T-helper 1 cell treated with Interleukin-12 subunit alpha and Interleukin-12 subunit beta and Interleukin-4 antibody, amounts not matched to agents 30 μg/mL and 1 μg/mL, for 36 hours (primary cell): ENCODE data around the gene WNT4.
A peak's percentile ranks its signal among the peaks of the same experiment; 100 is the strongest.

Experiments used
- H3K27ac Mint-ChIP-seq: one replicate; pipeline ENCODE4 v1.8.0; 2021; ENCODE audit warnings: mild to moderate bottlenecking, mixed read lengths
- H3K27me3 Mint-ChIP-seq: one replicate; pipeline ENCODE4 v1.8.0; 2021; ENCODE audit warnings: low read depth, mixed read lengths
- H3K36me3 Mint-ChIP-seq: one replicate; pipeline ENCODE4 v1.8.0; 2021; ENCODE audit warnings: low read depth, mixed read lengths
- H3K4me1 Mint-ChIP-seq: one replicate; pipeline ENCODE4 v1.8.0; 2021; ENCODE audit warnings: low read depth, mixed read lengths
- H3K4me3 Mint-ChIP-seq: one replicate; pipeline ENCODE4 v1.8.0; 2021; ENCODE audit warnings: mild to moderate bottlenecking, moderate library complexity, mixed read lengths
- H3K9me3 Mint-ChIP-seq: one replicate; pipeline ENCODE4 v1.8.0; 2021; ENCODE audit warnings: mixed read lengths

Gene WNT4

DNA sequence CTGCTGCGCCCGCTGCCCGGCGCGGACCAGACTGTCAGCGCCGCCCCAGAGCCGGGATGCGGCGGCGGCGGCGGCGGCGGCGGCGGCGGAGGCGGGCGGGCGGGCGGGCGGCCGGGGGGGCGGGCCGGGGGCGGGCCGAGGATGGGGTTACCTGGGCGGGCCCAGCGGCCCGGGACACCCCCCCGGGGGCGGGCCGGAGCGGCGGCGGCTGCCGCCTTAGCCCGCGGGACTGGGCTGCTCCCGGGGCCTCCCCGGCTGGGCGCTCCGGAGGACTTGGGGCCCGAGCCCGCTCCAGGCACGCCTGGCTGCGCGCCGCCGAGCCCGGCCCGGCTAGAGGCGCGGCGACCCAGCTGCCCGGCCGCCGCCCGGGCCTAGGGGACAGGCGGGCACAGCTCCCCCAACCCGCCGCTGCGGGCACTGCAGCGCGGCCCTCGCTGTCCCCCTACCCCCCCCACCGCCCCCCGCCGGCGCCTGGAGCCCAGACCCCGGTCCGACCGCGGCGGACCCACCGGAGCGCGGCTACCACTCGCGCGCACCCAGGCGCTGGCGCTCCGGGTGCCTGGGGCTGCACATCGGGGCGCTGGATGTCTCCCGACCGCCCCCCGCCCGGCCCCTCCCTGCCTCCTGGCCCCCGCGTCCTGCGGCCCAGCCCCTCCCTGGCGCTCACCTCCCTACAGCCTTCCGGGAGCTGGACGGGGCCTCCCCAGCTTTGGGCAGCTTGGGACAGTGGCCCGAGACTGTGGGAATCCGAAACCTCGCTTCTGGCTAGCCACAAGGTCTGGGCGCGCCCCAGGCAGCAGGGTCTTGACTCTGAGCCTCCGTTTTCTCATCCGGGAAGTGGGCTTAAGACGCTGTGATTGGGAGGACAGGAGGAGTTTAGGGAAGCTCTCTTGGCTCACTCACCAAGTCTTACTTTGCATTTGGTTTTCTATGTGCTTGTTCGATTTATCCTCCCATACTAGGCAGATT, at the start of gene WNT4:
TSS of gene WNT4 (minus strand) at position 33 of the 969 bp plus-strand sequence. CDS start 175 bp downstream, outside the sequence.
- H3K36me3 Mint-ChIP-seq = no peaks in the 10 kb centered on the region
- no peak within 1 kb of the TSS for H3K27ac Mint-ChIP-seq
- H3K27me3 Mint-ChIP-seq = peaks cover 66% of the 10 kb centered on the region
- no peaks in the 10 kb centered on the region for H3K9me3 Mint-ChIP-seq
- H3K4me3 Mint-ChIP-seq = peak within 1 kb of the TSS; percentile 67
- peaks cover 3% of the 10 kb centered on the region for H3K4me1 Mint-ChIP-seq

DNA sequence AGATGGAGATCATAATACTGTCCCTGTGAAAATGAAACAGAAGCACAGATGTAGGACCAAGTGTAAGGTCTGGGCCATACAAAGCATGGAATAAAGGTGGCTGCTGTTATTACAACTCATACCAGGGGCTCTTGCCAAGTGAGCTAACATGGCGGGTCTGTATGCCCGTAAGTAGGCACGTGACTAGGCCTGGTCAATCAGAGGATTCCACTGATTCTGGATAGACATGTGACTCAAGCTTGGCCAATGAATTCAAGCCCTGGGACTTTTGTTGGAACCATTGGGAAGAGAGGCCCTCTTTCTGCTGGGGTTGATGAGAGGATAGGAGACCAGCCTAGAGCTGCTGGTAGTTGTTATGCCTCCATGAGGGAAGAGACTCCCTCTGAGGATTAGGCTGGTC, 47.8 kb upstream of the WNT4 start:
- Mint-ChIP-seq H3K4me1 (no peaks in the 10 kb centered on the region), H3K27me3 (no peaks in the 10 kb centered on the region), H3K9me3 (no peaks in the 10 kb centered on the region)

DNA sequence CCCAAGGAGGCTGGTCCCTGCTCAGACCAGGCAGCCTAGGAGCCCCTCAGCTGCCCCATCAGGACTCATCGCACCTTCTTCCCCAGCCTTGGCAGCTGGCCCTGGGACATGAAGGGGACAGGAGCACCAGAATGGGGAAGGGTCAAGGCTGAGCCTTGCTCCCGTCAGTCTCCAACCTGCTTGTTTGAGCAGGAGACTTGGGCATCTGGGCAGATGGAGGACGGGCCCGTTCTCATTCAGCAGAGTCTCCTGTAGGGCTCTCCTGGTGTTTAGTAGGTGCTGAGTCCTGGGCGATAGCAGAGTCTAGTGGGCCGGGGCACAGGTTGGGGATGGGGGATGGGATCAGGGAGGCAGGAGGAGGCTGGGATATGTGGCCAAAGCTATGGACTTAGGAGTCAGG, 47.4 kb upstream of the WNT4 start:
- no peaks in the 10 kb centered on the region for H3K27me3 Mint-ChIP-seq
- H3K36me3 Mint-ChIP-seq = no peaks in the 10 kb centered on the region
- H3K4me1 Mint-ChIP-seq = no peaks in the 10 kb centered on the region
- no peak overlapping the region for H3K27ac Mint-ChIP-seq
- H3K4me3 Mint-ChIP-seq = no peak overlapping the region
- no peaks in the 10 kb centered on the region for H3K9me3 Mint-ChIP-seq

More for the DNA sequence above, 47.8 kb upstream of the WNT4 start:
- no peaks in the 10 kb centered on the region for H3K36me3 Mint-ChIP-seq
- H3K4me3 Mint-ChIP-seq = no peak overlapping the region
- no peak overlapping the region for H3K27ac Mint-ChIP-seq

DNA sequence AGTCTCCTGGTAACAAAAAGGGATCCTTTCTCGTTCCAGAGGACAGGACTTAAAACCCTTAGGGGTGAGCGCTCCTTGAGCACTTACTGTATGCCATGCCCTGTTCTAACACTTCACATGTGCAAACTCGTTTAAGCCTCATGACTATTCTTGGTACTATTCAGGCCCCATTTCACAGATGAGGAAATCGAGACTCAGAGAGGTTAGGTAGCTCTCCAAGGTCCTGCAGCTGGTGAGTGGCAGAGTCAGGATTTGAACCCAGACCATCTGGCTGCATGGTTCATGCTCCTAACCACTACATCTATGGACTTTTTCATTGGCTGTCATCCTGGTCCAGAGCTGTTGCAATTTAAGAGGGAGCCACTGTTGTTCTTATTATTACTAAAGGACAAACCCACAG, 46.7 kb upstream of the WNT4 start:
- H3K9me3 Mint-ChIP-seq = no peaks in the 10 kb centered on the region
- no peak overlapping the region for H3K4me3 Mint-ChIP-seq
- no peaks in the 10 kb centered on the region for H3K36me3 Mint-ChIP-seq
- no peak overlapping the region for H3K27ac Mint-ChIP-seq
- no peaks in the 10 kb centered on the region for H3K4me1 Mint-ChIP-seq
- H3K27me3 Mint-ChIP-seq = no peaks in the 10 kb centered on the region

DNA sequence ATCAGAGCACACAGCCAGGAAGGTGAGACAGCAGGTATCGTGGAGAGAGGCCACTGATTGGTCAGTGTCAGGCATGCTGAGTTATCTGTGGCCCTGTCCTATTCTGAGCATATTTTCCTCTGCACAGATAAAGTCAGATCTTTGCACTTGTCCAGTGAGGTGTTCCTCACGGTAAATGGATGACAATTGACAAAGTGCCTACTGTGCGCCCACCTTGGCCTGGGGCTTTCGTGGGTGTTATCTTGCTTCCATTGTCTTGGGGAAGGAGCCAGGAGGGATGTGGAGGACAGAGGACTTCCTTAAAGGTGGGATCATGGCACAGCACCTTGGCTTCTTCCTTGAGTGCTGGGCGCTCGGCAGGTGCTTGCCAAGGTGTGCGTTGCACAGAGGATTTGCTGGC, 46.0 kb upstream of the WNT4 start:
- no peak overlapping the region for H3K27ac Mint-ChIP-seq
- no peak overlapping the region for H3K4me3 Mint-ChIP-seq
- H3K9me3 Mint-ChIP-seq = no peaks in the 10 kb centered on the region
- no peaks in the 10 kb centered on the region for H3K4me1 Mint-ChIP-seq
- peaks cover 4% of the 10 kb centered on the region for H3K27me3 Mint-ChIP-seq
- no peaks in the 10 kb centered on the region for H3K36me3 Mint-ChIP-seq

DNA sequence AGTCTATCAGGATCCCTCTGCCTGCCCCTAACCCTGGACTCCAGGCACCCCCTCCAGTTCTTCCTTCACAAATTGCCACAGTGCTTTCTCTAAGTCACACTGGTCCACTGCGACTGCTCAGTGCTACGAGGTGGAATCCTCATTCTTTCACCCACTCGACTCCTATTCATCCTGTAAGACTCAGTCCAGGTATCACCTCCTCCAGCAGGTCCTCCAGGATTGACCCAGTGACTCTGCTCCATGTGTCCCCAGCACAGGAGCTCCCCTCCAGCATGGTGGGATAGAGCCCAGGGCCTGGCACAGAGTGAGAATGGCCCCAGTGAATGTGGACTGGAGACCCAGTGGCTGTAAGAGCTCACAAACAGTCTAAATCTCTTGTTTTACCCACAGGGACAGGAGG, 45.5 kb upstream of the WNT4 start:
- H3K4me1 Mint-ChIP-seq = no peaks in the 10 kb centered on the region

DNA sequence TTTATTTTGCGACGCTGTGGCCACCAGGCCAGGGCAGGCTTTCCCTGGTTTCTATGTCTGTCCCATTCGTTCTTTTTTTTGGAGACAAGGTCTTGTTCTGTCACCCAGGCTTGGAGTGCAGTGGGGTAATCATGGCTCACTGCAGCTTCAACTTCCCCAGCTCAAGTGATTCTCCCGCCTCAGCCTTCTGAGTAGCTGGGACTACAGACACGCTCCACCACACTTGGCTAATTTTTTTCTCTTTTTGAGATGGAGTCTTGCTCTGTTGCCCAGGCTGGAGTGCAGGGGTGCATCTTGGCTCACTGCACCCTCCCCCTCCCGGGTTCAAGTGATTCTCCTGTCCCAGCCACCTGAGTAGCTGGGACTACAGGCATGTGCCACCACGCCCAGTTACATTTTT, 43.4 kb upstream of the WNT4 start:
- no peaks in the 10 kb centered on the region for H3K36me3 Mint-ChIP-seq
- H3K27me3 Mint-ChIP-seq = peaks cover 16% of the 10 kb centered on the region
- H3K27ac Mint-ChIP-seq = no peak overlapping the region
- peaks cover 4% of the 10 kb centered on the region for H3K4me1 Mint-ChIP-seq
- no peak overlapping the region for H3K4me3 Mint-ChIP-seq
- H3K9me3 Mint-ChIP-seq = no peaks in the 10 kb centered on the region

More for the DNA sequence above, 45.5 kb upstream of the WNT4 start:
- Mint-ChIP-seq H3K4me3 (no peak overlapping the region), H3K27me3 (peaks cover 4% of the 10 kb centered on the region), H3K36me3 (no peaks in the 10 kb centered on the region), H3K9me3 (no peaks in the 10 kb centered on the region), H3K27ac (no peak overlapping the region)

DNA sequence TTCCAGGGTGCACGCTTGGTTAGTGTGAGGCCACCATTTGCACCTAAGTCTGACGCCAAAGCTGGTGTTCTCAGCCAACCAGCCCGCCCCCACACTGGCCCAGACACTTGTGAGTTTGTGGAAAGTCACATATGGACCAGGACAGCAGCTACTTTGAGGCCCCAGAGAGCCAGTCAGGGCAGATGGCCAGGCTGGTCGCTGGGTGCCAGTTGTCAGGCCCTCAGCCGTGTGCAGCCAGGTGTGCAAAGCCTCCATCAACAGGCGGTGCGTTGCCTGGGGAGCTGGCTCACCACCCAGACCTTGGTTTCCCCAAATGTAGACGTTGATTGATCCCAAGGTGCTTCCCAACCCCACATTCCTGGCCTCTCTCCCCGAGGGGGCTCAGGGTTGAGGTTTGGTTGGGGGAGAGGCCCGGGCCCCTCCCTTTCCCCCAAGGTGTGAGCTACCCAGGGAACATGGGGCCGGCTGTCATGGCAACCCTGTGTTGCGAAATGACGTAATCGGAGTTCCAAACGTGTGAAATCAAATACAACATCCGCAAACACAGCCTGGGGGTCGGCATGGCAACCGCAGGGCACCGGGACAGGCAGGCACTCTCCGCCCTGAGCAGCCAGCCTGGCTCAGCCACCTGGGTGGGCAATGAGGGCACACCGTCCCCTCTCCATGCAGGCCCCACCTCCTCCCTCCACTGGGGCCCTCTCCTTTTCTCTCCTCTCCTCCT, 42.2 kb upstream of the WNT4 start:
- peaks cover 16% of the 10 kb centered on the region for H3K27me3 Mint-ChIP-seq
- H3K4me1 Mint-ChIP-seq = peaks cover 4% of the 10 kb centered on the region
- H3K27ac Mint-ChIP-seq = no peak overlapping the region
- H3K9me3 Mint-ChIP-seq = no peaks in the 10 kb centered on the region
- no peak overlapping the region for H3K4me3 Mint-ChIP-seq
- no peaks in the 10 kb centered on the region for H3K36me3 Mint-ChIP-seq

DNA sequence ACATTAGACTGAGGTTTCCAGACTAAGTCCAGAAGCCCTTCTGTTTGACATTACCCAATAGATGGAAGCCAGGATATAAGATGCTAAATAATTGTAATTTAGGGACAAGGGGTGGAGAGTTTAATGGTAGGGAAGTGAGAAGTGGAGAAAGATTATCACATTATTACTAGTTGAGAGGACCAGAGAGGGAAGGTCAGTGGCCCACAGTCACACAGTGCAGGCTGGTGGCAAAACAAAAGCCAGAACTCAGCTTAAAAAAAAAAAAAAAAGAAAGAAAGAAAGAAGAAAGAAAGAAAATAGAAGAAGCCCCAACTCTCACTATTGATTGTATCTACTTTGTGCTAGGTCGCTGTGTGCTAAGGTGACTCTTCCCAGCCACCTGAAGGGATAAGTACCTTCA, 41.6 kb upstream of the WNT4 start:
- Mint-ChIP-seq H3K27ac (no peak overlapping the region), H3K9me3 (no peaks in the 10 kb centered on the region), H3K36me3 (no peaks in the 10 kb centered on the region), H3K4me1 (peaks cover 4% of the 10 kb centered on the region), H3K4me3 (no peak overlapping the region), H3K27me3 (peaks cover 16% of the 10 kb centered on the region)

DNA sequence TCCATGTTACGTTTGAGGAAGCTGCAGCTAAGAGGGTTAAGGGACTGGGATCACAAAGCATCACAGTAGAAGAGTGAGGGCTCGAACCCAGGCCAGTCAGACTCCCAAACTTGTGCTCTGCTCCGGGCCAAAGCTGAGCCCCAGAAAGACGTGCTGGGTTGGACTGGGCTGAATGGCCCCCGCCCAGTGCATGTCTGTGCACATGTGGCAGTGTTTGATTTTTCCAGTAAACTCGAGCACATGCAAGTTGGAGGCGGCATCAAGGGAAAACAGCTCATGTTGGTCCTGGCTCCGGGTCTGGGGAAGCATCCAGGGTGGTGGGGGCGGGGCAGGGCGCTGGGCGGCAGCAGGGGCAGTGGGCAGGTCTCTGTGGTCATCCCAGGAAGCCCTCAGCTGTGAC, 39.8 kb upstream of the WNT4 start:
- Mint-ChIP-seq H3K4me1 (peaks cover 4% of the 10 kb centered on the region), H3K27me3 (peaks cover 16% of the 10 kb centered on the region), H3K9me3 (no peaks in the 10 kb centered on the region)

DNA sequence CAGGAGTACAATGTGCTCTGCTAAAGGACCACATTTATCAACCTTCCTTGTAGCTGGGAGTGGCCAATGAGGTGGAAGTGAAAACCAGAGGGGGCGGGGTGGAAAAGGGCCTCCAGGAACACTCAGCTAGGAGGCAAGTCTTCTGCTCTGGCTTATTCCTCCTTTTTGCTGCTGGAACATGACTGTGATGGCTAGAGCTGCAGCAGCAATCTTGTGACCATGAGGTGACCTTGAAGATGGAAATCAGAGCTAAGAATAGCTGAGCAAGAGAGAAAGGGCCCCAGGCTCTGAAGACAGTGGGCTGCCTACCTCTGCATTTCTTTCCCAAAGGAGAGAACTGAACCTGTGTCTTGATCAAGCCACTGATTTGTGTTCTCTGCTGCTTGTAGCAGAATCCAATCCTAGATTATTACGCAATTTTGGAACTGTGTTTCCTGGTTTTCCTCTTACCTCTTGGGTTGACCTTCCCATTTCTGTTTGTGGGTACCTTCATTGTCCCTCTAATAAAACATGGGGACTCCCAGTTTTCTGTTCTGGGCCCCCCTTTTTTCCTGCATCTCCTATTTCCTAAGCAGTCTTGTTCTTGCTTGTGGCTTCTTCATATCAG, 36.4 kb upstream of the WNT4 start:
- H3K27me3 Mint-ChIP-seq = peaks cover 14% of the 10 kb centered on the region
- H3K27ac Mint-ChIP-seq = no peak overlapping the region
- no peaks in the 10 kb centered on the region for H3K9me3 Mint-ChIP-seq
- H3K36me3 Mint-ChIP-seq = no peaks in the 10 kb centered on the region
- peaks cover 8% of the 10 kb centered on the region for H3K4me1 Mint-ChIP-seq
- no peak overlapping the region for H3K4me3 Mint-ChIP-seq

More for the DNA sequence above, 39.8 kb upstream of the WNT4 start:
- no peak overlapping the region for H3K4me3 Mint-ChIP-seq
- H3K27ac Mint-ChIP-seq = no peak overlapping the region
- no peaks in the 10 kb centered on the region for H3K36me3 Mint-ChIP-seq

DNA sequence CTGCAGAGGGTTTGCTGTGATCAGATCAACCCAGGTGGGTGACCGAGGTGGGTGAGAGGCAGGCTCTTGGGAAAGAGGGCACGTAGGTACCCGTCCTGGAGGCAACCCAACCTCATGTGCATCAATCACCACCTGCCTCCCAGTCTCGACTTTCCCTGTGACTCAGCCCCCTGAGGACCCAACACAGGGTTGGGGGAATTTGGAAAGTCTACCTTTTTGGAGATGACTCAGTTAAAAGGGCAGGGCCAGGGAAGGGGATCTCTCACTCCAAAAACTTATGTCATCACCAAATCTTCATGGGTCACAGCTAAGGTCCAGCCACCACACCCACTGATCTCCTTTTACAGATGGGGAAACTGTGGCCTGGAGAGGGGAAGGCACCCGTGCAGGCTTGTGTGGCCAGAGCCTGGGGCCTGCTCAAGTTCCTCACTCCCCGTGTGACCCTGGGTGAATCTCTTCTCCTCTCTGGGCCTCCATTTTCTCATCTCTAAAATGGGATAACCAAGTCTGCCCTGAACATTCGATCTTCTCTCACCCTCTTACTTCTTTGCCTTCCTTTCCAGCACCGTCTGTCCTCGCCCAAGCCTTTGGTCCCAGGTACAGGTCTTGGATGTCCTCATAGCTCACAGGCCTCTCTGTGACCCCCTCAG, 34.6 kb upstream of the WNT4 start:
- no peak overlapping the region for H3K4me3 Mint-ChIP-seq
- H3K9me3 Mint-ChIP-seq = no peaks in the 10 kb centered on the region
- H3K27ac Mint-ChIP-seq = no peak overlapping the region
- no peaks in the 10 kb centered on the region for H3K36me3 Mint-ChIP-seq
- peaks cover 11% of the 10 kb centered on the region for H3K27me3 Mint-ChIP-seq
- peaks cover 8% of the 10 kb centered on the region for H3K4me1 Mint-ChIP-seq

DNA sequence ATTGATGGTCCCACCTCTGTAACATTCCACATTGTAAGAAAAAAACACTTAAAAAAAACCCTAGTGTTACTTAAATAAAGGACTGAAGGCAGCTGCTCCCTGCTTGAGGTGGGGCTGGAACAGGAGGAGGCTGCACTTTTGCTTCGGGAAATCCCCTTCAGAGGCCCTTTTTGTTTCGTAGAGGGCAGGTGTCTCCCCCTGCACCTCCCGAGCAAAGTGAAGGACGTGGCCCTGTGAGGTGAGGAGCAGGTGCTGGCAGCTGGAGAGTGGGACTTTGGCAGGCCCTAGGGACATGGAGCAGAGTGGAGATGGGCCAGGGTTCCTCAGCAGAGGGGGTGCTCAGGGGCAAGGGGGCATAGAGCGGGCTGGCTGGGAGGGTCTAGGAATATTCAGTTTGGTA, 33.4 kb upstream of the WNT4 start:
- H3K4me1 Mint-ChIP-seq = peaks cover 3% of the 10 kb centered on the region
- H3K27me3 Mint-ChIP-seq = no peaks in the 10 kb centered on the region
- H3K36me3 Mint-ChIP-seq = no peaks in the 10 kb centered on the region
- H3K27ac Mint-ChIP-seq = no peak overlapping the region
- no peak overlapping the region for H3K4me3 Mint-ChIP-seq
- no peaks in the 10 kb centered on the region for H3K9me3 Mint-ChIP-seq

DNA sequence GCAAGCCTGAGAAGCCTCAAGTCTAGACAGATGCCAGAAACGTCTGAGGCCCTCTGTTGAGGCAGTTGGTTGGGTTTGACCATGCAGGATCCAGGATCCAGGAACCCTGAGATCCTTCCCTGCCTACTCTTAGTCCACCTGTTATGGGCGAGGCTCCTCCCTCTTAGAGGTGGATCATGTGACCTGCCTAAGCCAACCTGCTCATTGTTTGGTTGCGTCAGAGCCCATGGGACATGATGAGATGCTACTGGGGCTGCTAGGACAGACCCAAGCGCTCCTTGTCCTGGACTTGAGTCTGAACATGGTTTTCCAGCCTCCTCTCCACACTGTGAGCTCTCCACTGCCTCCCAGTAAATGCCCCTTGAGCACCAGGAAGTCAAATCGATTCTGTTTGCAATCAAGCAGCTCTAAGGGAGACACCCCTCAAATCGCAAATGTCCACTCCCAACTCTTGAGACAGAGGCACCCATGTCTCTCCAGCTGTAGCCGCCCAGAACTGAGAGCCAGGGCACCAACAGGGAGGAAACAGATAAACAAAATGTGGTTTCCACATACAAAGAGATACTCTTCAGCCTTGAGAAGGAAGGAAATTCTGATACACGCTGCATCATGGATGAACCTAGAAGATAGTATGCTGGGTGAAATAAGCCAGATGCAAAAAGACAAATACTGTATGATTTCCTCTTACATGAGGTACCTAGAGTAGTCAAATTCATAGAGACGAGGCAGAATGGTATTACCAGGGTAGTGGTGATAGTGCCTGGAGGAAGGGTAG, 31.7 kb upstream of the WNT4 start:
- H3K36me3 Mint-ChIP-seq = no peaks in the 10 kb centered on the region
- H3K9me3 Mint-ChIP-seq = no peaks in the 10 kb centered on the region
- H3K27me3 Mint-ChIP-seq = no peaks in the 10 kb centered on the region
- H3K27ac Mint-ChIP-seq = no peak overlapping the region
- H3K4me3 Mint-ChIP-seq = no peak overlapping the region
- peaks cover 3% of the 10 kb centered on the region for H3K4me1 Mint-ChIP-seq
